Bronchial epithelial cell (primary cell): Measurements from ENCODE around the gene CD14. TPM values are rescaled to one million over a fixed set of nuclear protein-coding genes. Genes with fewer than 3 reads are reported as not detected.

Experiments used
- DNase-seq: peaks from one replicate; pipeline ENCODE4 v3.0.0-alpha.2; 2010; ENCODE audit warnings: low read depth
- FAIRE-seq: peaks from 2 replicates; lab custom pipeline; 2011; peaks lifted over from hg19 to GRCh38; lab: Jason Lieb, UNC
- H3K27me3 ChIP-seq: 2 replicates; pipeline ENCODE4 v1.5.1; 2011; ENCODE audit warnings: low read length; ENCODE audit not compliant: control insufficient read depth, insufficient read depth
- H3K36me3 ChIP-seq: 2 replicates; pipeline ENCODE4 v1.5.1; 2011; ENCODE audit warnings: low read length; ENCODE audit not compliant: control insufficient read depth, insufficient read depth
- H3K4me3 ChIP-seq: 2 replicates; pipeline ENCODE4 v1.5.1; 2011; ENCODE audit warnings: mild to moderate bottlenecking, low read depth, low read length, control low read depth
- total RNA-seq: library from RNA; depleted of rRNA; stranded (reverse); fragments of >200 nt; gene quantifications from 2 replicates; pipeline ENCODE4 v1.2.1, GENCODE V29; 2014
- TF ChIP-seq, protein P1 (sequence below): IDR thresholded peaks from 2 replicates; pipeline ENCODE4 v1.5.1; 2011; ENCODE audit warnings: mild to moderate bottlenecking, moderate library complexity, low read length, control low read depth, inconsistent platforms; ENCODE audit not compliant: insufficient read depth, severe bottlenecking

Gene CD14
- total RNA-seq, result 2.3 and 3.2 TPM in 2 replicates

- no peaks in the 10 kb centered on the region for H3K36me3 ChIP-seq
- peak within 1 kb of the TSS; percentile 23 for H3K4me3 ChIP-seq
- no peak for FAIRE-seq
- H3K27me3 ChIP-seq, result no peaks in the 10 kb centered on the region
- TF ChIP-seq, protein P1, sequence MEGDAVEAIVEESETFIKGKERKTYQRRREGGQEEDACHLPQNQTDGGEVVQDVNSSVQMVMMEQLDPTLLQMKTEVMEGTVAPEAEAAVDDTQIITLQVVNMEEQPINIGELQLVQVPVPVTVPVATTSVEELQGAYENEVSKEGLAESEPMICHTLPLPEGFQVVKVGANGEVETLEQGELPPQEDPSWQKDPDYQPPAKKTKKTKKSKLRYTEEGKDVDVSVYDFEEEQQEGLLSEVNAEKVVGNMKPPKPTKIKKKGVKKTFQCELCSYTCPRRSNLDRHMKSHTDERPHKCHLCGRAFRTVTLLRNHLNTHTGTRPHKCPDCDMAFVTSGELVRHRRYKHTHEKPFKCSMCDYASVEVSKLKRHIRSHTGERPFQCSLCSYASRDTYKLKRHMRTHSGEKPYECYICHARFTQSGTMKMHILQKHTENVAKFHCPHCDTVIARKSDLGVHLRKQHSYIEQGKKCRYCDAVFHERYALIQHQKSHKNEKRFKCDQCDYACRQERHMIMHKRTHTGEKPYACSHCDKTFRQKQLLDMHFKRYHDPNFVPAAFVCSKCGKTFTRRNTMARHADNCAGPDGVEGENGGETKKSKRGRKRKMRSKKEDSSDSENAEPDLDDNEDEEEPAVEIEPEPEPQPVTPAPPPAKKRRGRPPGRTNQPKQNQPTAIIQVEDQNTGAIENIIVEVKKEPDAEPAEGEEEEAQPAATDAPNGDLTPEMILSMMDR, result no peak
- peak; percentile 61 for DNase-seq
Observed at GRCh38 chr5:140633021-140633471, at the start of gene CD14. CD14 (minus strand) TSS chr5:140633175; CDS start chr5:140633071, 104 bp downstream.

- FAIRE-seq, result no peak
- H3K27me3 ChIP-seq, result no peaks in the 10 kb centered on the region
- DNase-seq, result no peak
- H3K4me3 ChIP-seq, result no peak overlapping the region
- H3K36me3 ChIP-seq, result peaks cover 32% of the 10 kb centered on the region
- TF ChIP-seq, protein P1, result no peak
Observed at GRCh38 chr5:140678993-140679392, 46.0 kb upstream of the CD14 start.

GRCh38 chr5:140677947-140678346 is 45.0 kb upstream of the CD14 start:
- TF ChIP-seq, protein P1, result no peak
- H3K4me3 ChIP-seq, result no peak overlapping the region
- DNase-seq, result no peak
- peaks cover 34% of the 10 kb centered on the region for H3K36me3 ChIP-seq
- no peak for FAIRE-seq
- H3K27me3 ChIP-seq, result no peaks in the 10 kb centered on the region

- H3K4me3 ChIP-seq, result no peak overlapping the region
- H3K36me3 ChIP-seq, result peaks cover 29% of the 10 kb centered on the region
- FAIRE-seq (peak; percentile 43), DNase-seq (no peak)
- H3K27me3 ChIP-seq, result no peaks in the 10 kb centered on the region
- TF ChIP-seq, protein P1, result no peak
Observed at GRCh38 chr5:140674629-140675028, 41.7 kb upstream of the CD14 start.

DNA sequence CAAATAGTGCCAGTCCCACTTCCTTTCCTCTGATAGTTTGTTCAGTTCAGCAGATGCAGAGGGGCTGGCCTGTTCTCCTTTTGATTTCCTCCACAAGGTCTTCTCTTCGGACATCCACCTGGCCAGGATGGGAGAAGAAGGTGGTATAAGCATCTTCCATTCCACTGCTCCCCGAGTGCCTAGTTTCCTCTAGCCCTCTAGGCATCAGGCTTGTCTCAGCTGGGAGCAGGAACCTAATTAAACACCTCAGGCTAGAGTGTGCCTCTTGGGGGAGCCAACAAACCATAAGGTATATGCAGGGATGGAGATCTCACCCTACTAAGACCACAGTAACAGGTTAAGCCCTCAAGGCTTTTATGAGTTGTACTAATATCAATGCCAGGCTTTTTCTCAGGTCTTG is 41.2 kb upstream of the CD14 start:
- H3K4me3 ChIP-seq, result no peak overlapping the region
- H3K27me3 ChIP-seq, result no peaks in the 10 kb centered on the region
- no peak for DNase-seq
- TF ChIP-seq, protein P1, result no peak
- no peak for FAIRE-seq
- peaks cover 27% of the 10 kb centered on the region for H3K36me3 ChIP-seq
